Measurements from ENCODE around the gene RANBP9. TPM values are rescaled to one million over a fixed set of nuclear protein-coding genes. Genes with fewer than 3 reads are reported as not detected.

The RANBP9 gene
- total RNA-seq, 4 donors from 2014 or later = 44.7 to 93.1 (median 63.3) TPM

- in situ Hi-C loops (cut with MboI; ENCODE audit: low sequenced_read_pairs in 4 of 4) (no loop called here), intact Hi-C loops (cut with DNase I; ENCODE audit: low total_unique reads) (no loop called here)
- no peak for DNase-seq
- Histone ChIP-seq H3K27me3 (no peaks in the 10 kb centered on the region), H3K4me3 (no peak overlapping the region), H3K4me1 (peaks cover 22 to 38% of the 10 kb centered on the region in 2 donors), H3K36me3 (no peaks in the 10 kb centered on the region), H3K9me3 (no peaks in the 10 kb centered on the region), H3K27ac (no peak overlapping the region)
- ATAC-seq = no peak
- TF ChIP-seq CTCF (IDR thresholded peaks at IDR 0.05 in 4 of 5, conservative IDR thresholded peaks at IDR 0.05 in 1 of 5) (no peak), POLR2A (IDR thresholded peaks at IDR 0.05) (no peak)
Measured at GRCh38 chr6:13668291-13668928, 43.2 kb downstream of the RANBP9 start.

GRCh38 chr6:13667655-13668054, 44.0 kb downstream of the RANBP9 start:
- TF ChIP-seq POLR2A (IDR thresholded peaks at IDR 0.05) = no peak
- no peak for TF ChIP-seq CTCF (IDR thresholded peaks at IDR 0.05 in 4 of 5, conservative IDR thresholded peaks at IDR 0.05 in 1 of 5)
- Histone ChIP-seq H3K4me1 (peaks cover 27 to 45% of the 10 kb centered on the region in 2 donors), H3K36me3 (no peaks in the 10 kb centered on the region), H3K4me3 (no peak overlapping the region), H3K9me3 (no peaks in the 10 kb centered on the region), H3K27me3 (no peaks in the 10 kb centered on the region), H3K27ac (no peak overlapping the region)
- in situ Hi-C loops (cut with MboI; ENCODE audit: low sequenced_read_pairs in 4 of 4) = no loop called here
- DNase-seq (no peak), ATAC-seq (no peak)
- intact Hi-C loops (cut with DNase I; ENCODE audit: low total_unique reads) = no loop called here

GRCh38 chr6:13666194-13667105, 45.2 kb downstream of the RANBP9 start:
- Histone ChIP-seq H3K4me3 (no peak overlapping the region), H3K36me3 (no peaks in the 10 kb centered on the region), H3K27ac (no peak overlapping the region), H3K4me1 (peaks cover 27 to 44% of the 10 kb centered on the region in 2 donors), H3K9me3 (no peaks in the 10 kb centered on the region), H3K27me3 (no peaks in the 10 kb centered on the region)
- TF ChIP-seq POLR2A (IDR thresholded peaks at IDR 0.05) (no peak), CTCF (IDR thresholded peaks at IDR 0.05 in 4 of 5, conservative IDR thresholded peaks at IDR 0.05 in 1 of 5) (no peak)
- in situ Hi-C loops (cut with MboI; ENCODE audit: low sequenced_read_pairs in 4 of 4) = no loop called here
- ATAC-seq = no peak
- intact Hi-C loops (cut with DNase I; ENCODE audit: low total_unique reads) = no loop called here
- no peak for DNase-seq

- Histone ChIP-seq H3K27ac (no peak overlapping the region), H3K4me3 (no peak overlapping the region), H3K36me3 (no peaks in the 10 kb centered on the region), H3K9me3 (no peaks in the 10 kb centered on the region), H3K4me1 (peaks cover 36 to 46% of the 10 kb centered on the region in 2 donors), H3K27me3 (no peaks in the 10 kb centered on the region)
- intact Hi-C loops (cut with DNase I; ENCODE audit: low total_unique reads) = no loop called here
- in situ Hi-C loops (cut with MboI; ENCODE audit: low sequenced_read_pairs in 4 of 4) = no loop called here
- DNase-seq = no peak
- TF ChIP-seq CTCF (IDR thresholded peaks at IDR 0.05 in 4 of 5, conservative IDR thresholded peaks at IDR 0.05 in 1 of 5) = no peak
- TF ChIP-seq POLR2A (IDR thresholded peaks at IDR 0.05) = no peak
- ATAC-seq = no peak
Measured at GRCh38 chr6:13664703-13665352, 46.8 kb downstream of the RANBP9 start.

Data from gastrocnemius medialis (tissue), 4 donors.